Upper lobe of left lung (tissue), 6 donors: ENCODE measurements around the gene SGSM2. TPM values are rescaled to one million over a fixed set of nuclear protein-coding genes. Genes with fewer than 3 reads are reported as not detected.

Experiments used
- ATAC-seq, 2 donors: fragments of 200-7000 bp; cut with Tn5 transposase; one replicate each; pipeline ENCODE4 v1.9.1; 2022; ENCODE audit warnings: mild to moderate bottlenecking in 2 of 2, moderate library complexity in 2 of 2; ENCODE audit not compliant: low FRiP score in 2 of 2
- DNase-seq, 2 donors: peaks; one replicate each; pipeline ENCODE4 v3.0.0-alpha.2; 2019 to 2020
- H3K27ac ChIP-seq, 4 donors: fragments of 200-600 bp; sonication (generic); one replicate each; pipeline ENCODE4 v1.5.1; 2016 to 2019
- H3K27me3 ChIP-seq, 4 donors: fragments of 200-600 bp; sonication (generic); one replicate each; pipeline ENCODE4 v1.5.1; 2017 to 2019
- H3K36me3 ChIP-seq, 4 donors: fragments of 200-600 bp; sonication (generic); one replicate each; pipeline ENCODE4 v1.5.1; 2016 to 2019
- H3K4me1 ChIP-seq, 4 donors: fragments of 200-600 bp; sonication (generic); one replicate each; pipeline ENCODE4 v1.5.1; 2018 to 2019
- H3K4me3 ChIP-seq, 4 donors: fragments of 200-600 bp; sonication (generic); one replicate each; pipeline ENCODE4 v1.5.1; 2017 to 2019; ENCODE audit warnings: mild to moderate bottlenecking in 2 of 4, moderate library complexity in 1 of 4
- H3K9me3 ChIP-seq, 4 donors: fragments of 200-600 bp; sonication (generic); one replicate each; pipeline ENCODE4 v1.5.1; 2018 to 2019
- CTCF ChIP-seq, 6 experiments: fragments of 450-650 bp in 4 of 6; fragments of 200-600 bp in 2 of 6; sonication (generic) in 2 of 6; IDR thresholded peaks; one replicate each; pipeline ENCODE4 v1.5.1; 2016 to 2019; ENCODE audit warnings: antibody characterized with exemption in 6 of 6
- EP300 ChIP-seq, 4 donors: sonication (generic); formaldehyde crosslinking; IDR thresholded peaks; one replicate each; pipeline ENCODE4 v1.5.1; 2017; ENCODE audit warnings: antibody characterized with exemption in 4 of 4, control low read depth in 2 of 4
- POLR2A ChIP-seq, 4 donors: fragments of 450-650 bp; IDR thresholded peaks; one replicate each; pipeline ENCODE4 v1.5.1; 2016 to 2017; ENCODE audit warnings: antibody characterized with exemption in 4 of 4, mild to moderate bottlenecking in 2 of 4
- POLR2AphosphoS5 ChIP-seq, 2 donors: sonication (generic); formaldehyde crosslinking; IDR thresholded peaks; one replicate each; pipeline ENCODE4 v1.5.1; 2017; ENCODE audit warnings: antibody characterized with exemption in 2 of 2
- WGBS, 2 donors: methylation state at CpG; one replicate each; pipeline ENCODE4 v1.1.5; 2017 to 2018; 5-methylcytosine and 5-hydroxymethylcytosine counted together
- total RNA-seq, 6 donors: library from RNA; depleted of rRNA in 4 of 6; stranded (reverse); fragments of >200 nt in 4 of 6; gene quantifications; one replicate each; pipeline versions ENCODE4 v1.1.0 to v1.2.1, GENCODE V29; 2016 to 2021
- donor health status: DM: no; HTN: no; CAD: no; lungs with moderate emphysema.
- donor health status: DM: no; HTN: yes; CAD: no; lungs with severe emphysema.

SGSM2 gene
- total RNA-seq, 6 donors from 2014 or later: 53.1 to 313 (median 60.1) TPM

GRCh38 chr17:2336215-2336851 is 968 bp upstream of the SGSM2 start, which contains the start of gene TSR1:
Gene TSR1 (minus strand): TSS chr17:2336457. CDS start chr17:2336427, 30 bp downstream.
- TF ChIP-seq POLR2AphosphoS5 (IDR thresholded peaks at IDR 0.05): peak; percentile 80 to 88
- TF ChIP-seq POLR2A (IDR thresholded peaks at IDR 0.05): peak in 3 of 4 donors; percentile 64 to 84 (median 66)
- TF ChIP-seq EP300 (IDR thresholded peaks at IDR 0.05): no peak
- TF ChIP-seq CTCF (IDR thresholded peaks at IDR 0.05): peak in 3 of 6 experiments; percentile 11 to 37 (median 29)
- ATAC-seq (peak; percentile 96 to 97), DNase-seq (peak; percentile 93 to 96)
- 1% methylated on average over 33 to 48 of the region's 48 CpGs for WGBS, 2 donors
- Histone ChIP-seq H3K27me3 (no peaks in the 10 kb centered on the region), H3K9me3 (no peaks in the 10 kb centered on the region), H3K4me1 (peaks cover 12 to 25% (median 16%) of the 10 kb centered on the region in 4 donors), H3K36me3 (peaks cover 6 to 42% (median 30%) of the 10 kb centered on the region in 4 donors), H3K4me3 (peak within 1 kb of the TSS; percentile 95 to 100 (median 98)), H3K27ac (peak within 1 kb of the TSS; percentile 77 to 88 (median 86))

GRCh38 chr17:2337544-2338314 is 428 bp downstream of the SGSM2 start:
- Histone ChIP-seq H3K36me3 (peaks cover 0 to 40% (median 20%) of the 10 kb centered on the region in 4 donors), H3K4me1 (peaks cover 12 to 25% (median 16%) of the 10 kb centered on the region in 4 donors), H3K4me3 (peak overlapping the region; percentile 95 to 100 (median 98)), H3K9me3 (no peaks in the 10 kb centered on the region), H3K27me3 (no peaks in the 10 kb centered on the region), H3K27ac (peak overlapping the region; percentile 77 to 88 (median 86))
- ATAC-seq (peak; percentile 41 to 73), DNase-seq (peak; percentile 78 to 94)
- WGBS, 2 donors: 0 to 3% methylated on average over 1 to 20 of the region's 92 CpGs
- peak in 1 of 6 experiments; percentile 11 for TF ChIP-seq CTCF (IDR thresholded peaks at IDR 0.05)
- TF ChIP-seq POLR2AphosphoS5 (IDR thresholded peaks at IDR 0.05): peak in 1 of 2 donors; percentile 43
- TF ChIP-seq POLR2A (IDR thresholded peaks at IDR 0.05): peak in 2 of 4 donors; percentile 46 to 58
- TF ChIP-seq EP300 (IDR thresholded peaks at IDR 0.05): no peak

- DNase-seq: no peak
- H3K9me3 ChIP-seq: no peaks in the 10 kb centered on the region
- H3K27me3 ChIP-seq: no peaks in the 10 kb centered on the region
- TF ChIP-seq EP300 (IDR thresholded peaks at IDR 0.05): no peak
- peaks cover 0 to 34% (median 15%) of the 10 kb centered on the region in 4 donors for H3K36me3 ChIP-seq
- peaks cover 14 to 25% (median 16%) of the 10 kb centered on the region in 4 donors for H3K4me1 ChIP-seq
- 22 to 26% methylated on average over 4 to 5 of the region's 5 CpGs for WGBS, 2 donors
- H3K27ac ChIP-seq: peak overlapping the region in 3 of 4 donors; percentile 77 to 86 (median 86)
- no peak for ATAC-seq
- H3K4me3 ChIP-seq: peak overlapping the region in 3 of 4 donors; percentile 97 to 100 (median 98)
These were observed 985 bp downstream of the SGSM2 start for GRCh38 chr17:2338315-2338657.

GRCh38 chr17:2343421-2343820 is 6.1 kb downstream of the SGSM2 start:
- no peaks in the 10 kb centered on the region for H3K9me3 ChIP-seq
- DNase-seq (no peak), ATAC-seq (no peak)
- no peak overlapping the region for H3K27ac ChIP-seq
- H3K4me1 ChIP-seq: peaks cover 0 to 25% (median 3%) of the 10 kb centered on the region in 4 donors
- H3K36me3 ChIP-seq: peaks cover 0 to 32% (median 4%) of the 10 kb centered on the region in 4 donors
- no peak overlapping the region for H3K4me3 ChIP-seq
- H3K27me3 ChIP-seq: no peaks in the 10 kb centered on the region
- 62 to 73% methylated on average over 5 of the region's 5 CpGs for WGBS, 2 donors
- TF ChIP-seq POLR2AphosphoS5 (IDR thresholded peaks at IDR 0.05): no peak
- TF ChIP-seq CTCF (IDR thresholded peaks at IDR 0.05): no peak
- no peak for TF ChIP-seq POLR2A (IDR thresholded peaks at IDR 0.05)
- TF ChIP-seq EP300 (IDR thresholded peaks at IDR 0.05): no peak

- H3K36me3 ChIP-seq: peaks cover 0 to 32% (median 4%) of the 10 kb centered on the region in 4 donors
- H3K27me3 ChIP-seq: no peaks in the 10 kb centered on the region
- ATAC-seq: no peak
- no peak overlapping the region for H3K4me3 ChIP-seq
- H3K27ac ChIP-seq: no peak overlapping the region
- DNase-seq: no peak
- H3K4me1 ChIP-seq: peaks cover 0 to 25% (median 0%) of the 10 kb centered on the region in 4 donors
- 78 to 80% methylated on average over 10 of the region's 10 CpGs for WGBS, 2 donors
- H3K9me3 ChIP-seq: no peaks in the 10 kb centered on the region
- TF ChIP-seq CTCF (IDR thresholded peaks at IDR 0.05) (no peak), POLR2AphosphoS5 (IDR thresholded peaks at IDR 0.05) (no peak)
These were observed 7.2 kb downstream of the SGSM2 start for GRCh38 chr17:2344528-2344927.
